ENCODE measurements around the gene FOXM1. TPM values are rescaled to one million over a fixed set of nuclear protein-coding genes. Genes with fewer than 3 reads are reported as not detected.
A peak's percentile ranks its signal among the peaks of the same experiment; 100 is the strongest.

Gene FOXM1
- total RNA-seq, 4 donors from 2014 or later, result 5.9 to 28.7 (median 14.2) TPM

- peaks cover 0 to 4% (median 0%) of the 10 kb centered on the region in 3 donors for H3K4me1 ChIP-seq
- DNase-seq, result no peak
- no peak overlapping the region for H3K4me3 ChIP-seq
- intact Hi-C loops (cut with DNase I), result loop anchor here (10.0 kb wide), 1 partner anchor 179 kb away; no protein-coding TSS in a partner anchor
- TF ChIP-seq POLR2A (IDR thresholded peaks at IDR 0.05), result no peak
- no peak for TF ChIP-seq CTCF (IDR thresholded peaks at IDR 0.05)
- WGBS, 2 donors, result 92 to 94% methylated on average over 7 of the region's 7 CpGs
- peaks cover 0 to 37% (median 3%) of the 10 kb centered on the region in 3 donors for H3K36me3 ChIP-seq
- no peak overlapping the region for H3K27ac ChIP-seq
- no peaks in the 10 kb centered on the region for H3K9me3 ChIP-seq
- H3K27me3 ChIP-seq, result no peaks in the 10 kb centered on the region
These were observed 21.4 kb downstream of the FOXM1 start for GRCh38 chr12:2855546-2855945.

DNA sequence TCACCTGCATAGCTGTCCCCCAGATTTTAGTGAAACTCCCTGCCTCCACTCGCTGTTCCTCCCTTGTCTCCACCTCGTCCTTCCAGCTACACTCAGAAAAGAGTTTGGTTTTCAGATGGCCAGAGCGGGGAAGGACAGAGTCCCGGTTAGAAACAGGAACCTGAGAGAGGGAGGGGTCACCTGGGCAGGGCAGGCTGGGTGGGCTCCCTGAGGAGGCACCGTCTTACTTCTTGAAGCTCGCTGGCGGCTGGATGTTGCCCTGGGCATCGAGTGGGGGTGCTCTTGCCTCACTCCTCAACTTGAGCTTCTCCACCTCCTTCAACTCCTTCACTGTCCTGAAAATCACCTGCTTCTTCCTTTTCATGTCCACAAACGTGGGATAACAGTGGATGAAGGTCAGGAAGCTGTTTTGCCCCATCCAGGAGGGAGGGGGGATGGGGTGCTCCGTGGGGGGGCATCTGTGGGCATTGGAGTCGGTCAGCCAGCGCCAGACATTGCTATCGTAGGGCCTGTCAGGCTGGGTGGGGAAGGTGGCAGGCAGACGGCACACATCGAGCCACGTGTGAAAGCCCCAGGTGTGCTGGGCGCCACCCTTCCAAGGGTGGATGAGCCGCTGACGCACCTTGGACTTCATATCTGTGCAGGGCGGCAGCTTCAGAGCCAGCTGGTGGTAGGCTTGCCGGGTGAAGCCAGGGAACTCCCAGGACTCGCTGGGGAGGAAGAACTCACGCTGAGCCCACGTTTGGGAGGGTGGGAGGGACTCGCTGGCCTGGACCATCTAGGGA is 22.1 kb downstream of the FOXM1 start:
- intact Hi-C loops (cut with DNase I), result loop anchor here (10.0 kb wide), 1 partner anchor 180 kb away; no protein-coding TSS in a partner anchor

DNA sequence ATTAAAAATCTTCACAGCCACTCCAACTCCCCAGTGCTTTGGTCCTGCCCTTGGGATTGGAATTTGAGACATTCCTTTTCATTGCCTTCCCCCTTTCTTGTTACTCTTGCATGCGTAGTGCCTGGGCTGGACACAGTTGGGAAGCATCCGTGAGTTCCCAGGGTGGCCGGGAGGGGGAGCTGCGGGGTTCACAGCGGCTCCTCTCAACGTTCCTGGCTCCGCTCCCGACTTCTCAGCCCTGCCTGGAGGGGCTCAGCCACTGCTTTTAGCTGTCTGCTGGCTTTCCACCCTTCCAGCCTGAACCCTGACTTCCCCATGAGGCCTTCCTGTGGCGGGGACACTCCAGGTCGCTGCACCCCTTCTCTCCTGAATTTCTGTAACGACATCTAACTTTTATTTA is 23.3 kb downstream of the FOXM1 start:
- no peak for TF ChIP-seq POLR2A (IDR thresholded peaks at IDR 0.05)
- TF ChIP-seq CTCF (IDR thresholded peaks at IDR 0.05), result peak; percentile 39 to 80 (median 68)
- intact Hi-C loops (cut with DNase I), result loop anchor here (10.0 kb wide), 1 partner anchor 181 kb away; no protein-coding TSS in a partner anchor
- WGBS, 2 donors, result 28 to 35% methylated on average over 5 to 11 of the region's 11 CpGs
- Histone ChIP-seq H3K36me3 (peaks cover 0 to 24% (median 2%) of the 10 kb centered on the region in 3 donors), H3K27ac (no peak overlapping the region), H3K4me1 (peaks cover 0 to 4% (median 0%) of the 10 kb centered on the region in 3 donors), H3K4me3 (no peak overlapping the region), H3K9me3 (no peaks in the 10 kb centered on the region), H3K27me3 (no peaks in the 10 kb centered on the region)
- no peak for DNase-seq

More for the DNA sequence above, 22.1 kb downstream of the FOXM1 start:
- Histone ChIP-seq H3K36me3 (peaks cover 0 to 36% (median 3%) of the 10 kb centered on the region in 3 donors), H3K27me3 (no peaks in the 10 kb centered on the region), H3K4me3 (no peak overlapping the region), H3K4me1 (peaks cover 0 to 4% (median 0%) of the 10 kb centered on the region in 3 donors), H3K27ac (no peak overlapping the region), H3K9me3 (no peaks in the 10 kb centered on the region)
- no peak for TF ChIP-seq CTCF (IDR thresholded peaks at IDR 0.05)
- no peak for TF ChIP-seq POLR2A (IDR thresholded peaks at IDR 0.05)
- DNase-seq, result no peak
- WGBS, 2 donors, result 76 to 86% methylated on average over 7 to 13 of the region's 25 CpGs

DNA sequence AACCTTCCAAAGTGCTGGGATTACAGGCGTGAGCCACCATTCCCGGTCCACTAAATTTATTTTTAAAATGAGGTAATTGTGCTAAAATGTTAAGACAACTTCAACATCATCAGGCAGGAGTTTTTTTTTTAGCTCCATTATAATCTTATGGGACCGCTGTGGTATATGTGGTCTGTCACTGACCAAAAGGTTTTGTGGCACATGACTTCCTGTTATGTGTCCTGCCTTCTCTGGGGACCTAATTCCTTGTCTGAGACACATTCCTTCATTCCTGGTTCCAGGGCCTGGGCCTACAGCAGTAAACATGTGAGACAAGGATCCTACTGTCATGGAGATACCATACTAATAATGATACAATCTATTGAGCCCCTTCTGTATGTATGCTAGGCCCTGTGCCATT is 25.0 kb downstream of the FOXM1 start:
- TF ChIP-seq POLR2A (IDR thresholded peaks at IDR 0.05) (no peak), CTCF (IDR thresholded peaks at IDR 0.05) (no peak)
- Histone ChIP-seq H3K36me3 (peaks cover 0 to 7% (median 0%) of the 10 kb centered on the region in 3 donors), H3K9me3 (no peaks in the 10 kb centered on the region), H3K27ac (no peak overlapping the region), H3K27me3 (no peaks in the 10 kb centered on the region), H3K4me3 (no peak overlapping the region), H3K4me1 (peaks cover 0 to 4% (median 0%) of the 10 kb centered on the region in 3 donors)
- intact Hi-C loops (cut with DNase I), result loop anchor here (10.0 kb wide), 1 partner anchor 183 kb away; no protein-coding TSS in a partner anchor
- 90 to 100% methylated on average over 3 of the region's 3 CpGs for WGBS, 2 donors
- no peak for DNase-seq

- TF ChIP-seq CTCF (IDR thresholded peaks at IDR 0.05), result no peak
- TF ChIP-seq POLR2A (IDR thresholded peaks at IDR 0.05), result no peak
- peak overlapping the region in 2 of 4 donors; percentile 44 for H3K27ac ChIP-seq
- no peak overlapping the region for H3K4me3 ChIP-seq
- WGBS, 2 donors, result 30 to 40% methylated on average over 2 to 5 of the region's 6 CpGs
- intact Hi-C loops (cut with DNase I), result no loop called here
- no peaks in the 10 kb centered on the region for H3K9me3 ChIP-seq
- peaks cover 0 to 6% (median 0%) of the 10 kb centered on the region in 3 donors for H3K4me1 ChIP-seq
- no peak for DNase-seq
- peaks cover 0 to 29% (median 0%) of the 10 kb centered on the region in 3 donors for H3K36me3 ChIP-seq
- no peaks in the 10 kb centered on the region for H3K27me3 ChIP-seq
These were observed 31.7 kb downstream of the FOXM1 start for GRCh38 chr12:2845280-2845679.

Data from esophagus squamous epithelium (tissue), 5 donors.